Head of caudate nucleus (tissue), 42 donors: ENCODE data around the gene INTS12.
"Not testable (repeated sequence)": the region's sequence is repeated elsewhere in the genome, so short reads cannot be mapped to it uniquely, and the experiment has no call there.

Source experiments
- DNase-seq, 42 donors: peaks; one replicate each; pipeline versions ENCODE4 v3.0.0 to v3.0.0-alpha.2; 2020 to 2021; ENCODE audit warnings: mixed read lengths in 7 of 42
- intact Hi-C: fragments of 100-400 bp; cut with DNase I; formaldehyde crosslinking; loops from one replicate; pipeline ENCODE4 v1.15.0; 2022

Gene INTS12

GRCh38 chr4:105698607-105699006 lies 9.9 kb downstream of the INTS12 start:
- intact Hi-C loops = no loop called here
- DNase-seq = no peak

GRCh38 chr4:105695832-105696231 lies 12.7 kb downstream of the INTS12 start:
- intact Hi-C loops, DNase-seq: not testable (repeated sequence)

GRCh38 chr4:105694812-105695211 lies 13.7 kb downstream of the INTS12 start:
- DNase-seq, intact Hi-C loops: not testable (repeated sequence)

GRCh38 chr4:105686571-105686970 lies 21.9 kb downstream of the INTS12 start:
- no peak for DNase-seq
- intact Hi-C loops = no loop called here

DNA sequence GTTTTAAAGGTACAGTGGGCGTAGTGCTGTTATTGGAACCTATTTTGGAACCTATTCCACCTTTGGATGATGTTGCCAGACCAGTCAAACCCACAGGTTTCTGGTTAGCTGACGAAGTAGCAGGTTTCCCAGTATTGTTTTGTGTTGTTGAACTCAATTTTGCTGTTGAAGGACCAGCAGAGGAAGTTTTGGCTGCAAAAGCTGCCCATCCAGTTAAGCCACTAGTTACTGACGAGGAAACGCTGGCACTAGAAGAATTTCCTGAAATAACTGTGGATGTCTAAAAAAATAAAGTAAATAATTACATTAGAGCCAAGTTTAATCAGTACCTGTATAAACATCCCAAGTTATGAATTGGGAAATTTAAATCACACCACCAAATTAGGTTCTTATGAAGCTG lies 25.5 kb downstream of the INTS12 start:
- intact Hi-C loops = no loop called here
- DNase-seq = no peak

DNA sequence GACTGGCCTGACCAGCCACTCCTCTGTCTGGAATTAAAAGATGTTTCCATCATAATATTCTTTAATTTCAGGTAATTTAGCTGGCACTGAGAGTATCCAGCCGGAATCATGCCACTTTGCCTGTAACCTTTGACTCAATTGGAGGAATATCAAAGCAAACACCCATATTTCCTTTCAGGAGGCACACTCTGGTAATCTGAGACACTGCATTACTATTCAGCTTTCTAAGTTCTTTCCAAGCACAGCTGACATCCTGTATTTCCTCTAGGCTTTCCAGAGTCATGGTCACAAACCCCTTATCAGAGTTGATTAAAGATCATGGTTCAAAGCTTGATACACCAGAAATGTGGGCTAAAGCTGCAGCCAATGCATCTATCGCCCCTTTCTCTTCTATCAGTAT lies 29.3 kb downstream of the INTS12 start:
- no peak for DNase-seq
- intact Hi-C loops = no loop called here

DNA sequence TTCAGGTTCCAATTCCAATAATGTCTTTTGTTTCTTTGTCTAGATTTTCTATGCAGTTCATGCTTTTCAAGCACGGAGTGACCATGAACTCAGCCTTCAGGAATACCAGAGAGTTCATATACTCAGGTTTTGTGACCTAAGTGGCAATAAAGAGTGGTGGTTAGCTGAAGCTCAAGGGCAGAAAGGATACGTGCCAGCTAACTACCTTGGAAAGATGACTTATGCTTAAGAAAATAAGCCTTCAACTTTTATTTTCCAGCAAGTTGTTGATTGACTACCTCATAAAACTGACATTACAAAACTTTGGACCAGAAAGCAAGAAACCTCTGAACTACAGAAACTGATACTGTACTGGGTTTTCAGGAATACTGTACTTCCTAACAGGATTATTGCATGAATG lies 30.8 kb downstream of the INTS12 start:
- no peak for DNase-seq
- intact Hi-C loops = no loop called here

- intact Hi-C loops = no loop called here
- no peak for DNase-seq
Measured at GRCh38 chr4:105674011-105674410, 34.5 kb downstream of the INTS12 start.

- intact Hi-C loops = no loop called here
Measured at GRCh38 chr4:105671301-105671700, 37.2 kb downstream of the INTS12 start.

DNA sequence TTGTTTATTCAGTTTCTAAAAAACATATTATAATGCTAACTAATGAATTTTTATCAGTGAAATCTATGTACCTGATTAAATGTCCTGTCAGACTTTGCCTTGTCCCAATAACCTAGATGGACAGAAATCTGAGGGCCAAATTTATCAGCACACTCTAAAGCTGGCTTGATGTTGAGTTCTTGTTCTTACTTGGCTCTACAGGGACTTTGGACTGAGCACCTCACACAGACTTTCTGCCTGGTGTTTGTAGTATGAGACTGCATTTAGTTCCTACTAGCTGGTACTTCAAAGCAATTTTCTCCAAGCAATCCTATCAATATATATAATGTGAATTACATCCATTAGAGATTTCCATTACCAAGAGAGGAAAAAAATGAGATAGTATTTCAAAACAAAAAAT lies 37.8 kb downstream of the INTS12 start:
- intact Hi-C loops = no loop called here
- no peak for DNase-seq

More at GRCh38 chr4:105671301-105671700, 37.2 kb downstream of the INTS12 start:
- no peak for DNase-seq

DNA sequence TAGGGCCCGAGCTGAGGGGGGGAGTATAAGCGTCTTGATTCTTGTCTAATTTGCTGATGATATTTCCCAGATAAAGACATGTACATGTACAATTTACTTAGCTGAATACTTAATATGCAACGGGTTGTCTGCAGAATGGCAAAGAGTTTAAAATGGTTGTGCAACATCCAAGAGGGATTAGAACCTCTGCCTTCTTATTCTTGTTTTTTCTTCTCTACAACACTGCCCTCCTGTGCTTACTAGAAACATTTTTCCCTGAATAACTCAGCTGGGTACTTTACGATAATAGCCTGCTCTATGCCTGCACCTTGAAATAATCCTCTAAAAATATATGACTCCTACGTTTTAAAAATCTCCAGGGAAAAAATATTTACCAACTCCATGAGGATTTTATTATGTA lies 41.8 kb downstream of the INTS12 start:
- intact Hi-C loops = no loop called here
- no peak for DNase-seq

- intact Hi-C loops = no loop called here
Measured at GRCh38 chr4:105662935-105663675, 45.4 kb downstream of the INTS12 start.

DNA sequence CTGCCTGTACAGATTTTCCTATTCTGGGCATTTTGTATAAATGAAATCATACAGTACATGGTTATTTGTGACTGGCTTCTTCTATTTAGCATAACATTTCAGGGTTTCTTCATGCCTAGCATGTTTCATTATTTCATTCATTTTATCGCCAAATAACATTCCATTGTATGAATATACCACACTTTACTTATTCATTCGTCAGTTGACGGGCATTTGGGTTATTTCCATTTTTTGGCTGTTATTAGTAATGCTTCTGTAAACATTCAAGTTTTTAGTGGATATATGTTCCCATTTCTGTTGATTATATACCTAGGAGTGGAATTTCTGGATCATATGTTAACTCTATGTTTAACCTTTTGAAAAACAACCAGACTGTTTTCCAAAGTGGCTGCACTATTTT lies 47.5 kb downstream of the INTS12 start:
- intact Hi-C loops = no loop called here
- no peak for DNase-seq

More at GRCh38 chr4:105662935-105663675, 45.4 kb downstream of the INTS12 start:
- no peak for DNase-seq

DNA sequence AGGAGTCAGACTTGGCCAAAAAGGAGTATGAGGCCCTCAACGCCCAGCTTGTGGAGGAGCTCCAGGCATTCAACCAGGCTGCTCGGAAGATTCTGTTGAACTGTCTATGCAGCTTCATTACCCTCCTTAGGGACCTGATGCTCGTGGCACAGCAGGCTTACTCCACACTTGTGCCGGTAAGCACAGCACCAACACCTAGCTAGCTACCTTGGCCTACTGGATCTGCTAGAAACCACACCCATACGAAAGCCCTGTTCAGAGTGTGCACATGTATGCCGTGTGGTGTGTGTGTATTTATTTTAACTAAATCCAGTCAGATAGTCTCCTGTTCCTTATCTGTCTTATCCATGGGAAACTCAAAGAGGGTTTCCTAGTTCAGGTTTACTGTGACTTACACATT lies 49.3 kb downstream of the INTS12 start:
- intact Hi-C loops = no loop called here
- no peak for DNase-seq

- intact Hi-C loops = no loop called here
- no peak for DNase-seq
Measured at GRCh38 chr4:105657117-105657765, 51.2 kb downstream of the INTS12 start.

DNA sequence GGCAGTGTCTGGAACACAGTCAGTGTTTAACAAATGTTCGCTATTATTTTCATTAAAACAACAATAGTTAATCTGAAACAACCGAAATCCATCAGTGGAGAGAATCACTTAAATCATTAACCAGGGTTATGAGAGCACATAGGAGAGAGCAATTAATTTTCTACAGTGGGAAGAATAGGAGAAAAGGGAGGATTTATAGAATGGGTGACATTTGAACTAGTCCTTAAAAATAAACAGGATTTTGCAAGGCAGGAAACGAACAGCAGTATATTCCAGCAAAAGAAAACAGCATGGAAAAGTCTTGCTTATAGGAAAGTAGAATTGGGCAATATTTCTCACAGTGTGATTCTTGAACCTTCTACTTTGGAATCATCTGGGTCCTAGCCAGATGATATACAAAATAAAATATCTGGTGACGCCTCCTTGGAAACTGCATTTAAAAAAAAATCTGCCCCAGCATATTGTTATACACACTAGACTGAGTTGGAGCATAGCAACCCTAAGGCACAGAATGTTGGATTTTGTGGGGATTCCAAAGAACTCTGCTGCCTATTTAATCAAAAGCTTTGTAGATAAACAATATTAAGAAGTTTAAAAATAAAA lies 56.1 kb downstream of the INTS12 start:
- intact Hi-C loops = no loop called here
- no peak for DNase-seq

DNA sequence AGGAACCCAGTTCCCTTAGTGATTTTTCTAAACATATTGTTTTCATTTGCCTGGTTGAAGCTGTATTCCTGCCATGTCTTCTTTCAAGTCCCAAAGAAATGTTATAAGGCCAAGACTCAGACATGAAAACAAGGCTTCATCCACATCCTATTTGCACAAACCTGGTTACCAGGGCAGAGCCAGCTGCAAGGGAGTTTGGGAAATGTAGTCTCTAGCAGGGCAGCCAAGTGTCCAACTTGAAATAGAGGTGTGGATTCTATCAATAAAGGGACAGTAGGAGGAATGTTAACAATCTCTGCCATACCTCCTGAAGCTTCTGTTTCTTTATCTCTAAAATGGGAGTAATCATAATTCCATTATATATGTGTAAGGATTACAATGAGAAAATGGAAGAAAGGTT lies 56.6 kb downstream of the INTS12 start:
- intact Hi-C loops = no loop called here
- no peak for DNase-seq

DNA sequence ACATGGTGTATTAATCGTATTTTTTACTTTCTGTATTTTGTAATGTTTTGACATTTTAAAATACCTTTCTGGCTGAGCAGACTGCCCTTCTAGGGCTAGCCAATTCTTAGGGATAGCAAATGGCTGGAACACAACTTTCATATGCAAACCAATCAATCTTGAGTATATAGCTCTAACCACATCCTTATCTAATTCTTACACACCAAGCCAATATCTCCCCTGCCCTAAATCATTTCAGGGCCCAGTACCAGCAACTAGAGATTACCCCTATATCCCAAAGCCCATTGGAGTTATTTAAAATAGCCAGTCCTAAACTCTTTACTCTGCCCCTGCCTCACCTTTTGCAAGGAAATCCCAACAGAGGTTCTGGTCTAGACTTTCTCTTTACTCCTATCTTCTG lies 58.3 kb downstream of the INTS12 start:
- intact Hi-C loops = no loop called here

GRCh38 chr4:105645440-105645839 lies 63.0 kb downstream of the INTS12 start:
- no peak for DNase-seq

More for the DNA sequence above, 58.3 kb downstream of the INTS12 start:
- no peak for DNase-seq

DNA sequence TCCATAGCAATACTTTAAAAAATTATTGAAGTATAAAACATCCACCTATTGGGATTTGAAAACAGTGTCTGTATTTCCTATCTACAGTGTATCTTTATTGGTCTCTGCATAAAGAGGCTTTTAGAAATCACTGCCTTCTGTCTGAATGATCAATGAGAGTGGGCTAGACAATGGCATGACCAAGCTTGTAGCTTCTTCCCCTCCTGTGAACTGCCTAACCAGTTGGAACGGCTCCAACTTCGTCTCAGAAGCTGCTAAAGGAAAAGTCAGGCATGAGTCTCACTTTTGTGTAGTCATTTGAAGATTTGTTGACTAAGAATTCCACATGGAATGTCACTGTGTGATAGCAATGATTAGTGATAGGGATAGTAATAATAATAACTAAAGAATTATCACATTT lies 64.2 kb downstream of the INTS12 start:
- DNase-seq = no peak
- intact Hi-C loops = no loop called here

More at GRCh38 chr4:105645440-105645839, 63.0 kb downstream of the INTS12 start:
- intact Hi-C loops = no loop called here
